Measurements from ENCODE around the gene LPCAT1. TPM values are rescaled to one million over a fixed set of nuclear protein-coding genes. Genes with fewer than 3 reads are reported as not detected.

The LPCAT1 gene
- total RNA-seq, 1 donor from 2014 or later, result 74.8 TPM

DNA sequence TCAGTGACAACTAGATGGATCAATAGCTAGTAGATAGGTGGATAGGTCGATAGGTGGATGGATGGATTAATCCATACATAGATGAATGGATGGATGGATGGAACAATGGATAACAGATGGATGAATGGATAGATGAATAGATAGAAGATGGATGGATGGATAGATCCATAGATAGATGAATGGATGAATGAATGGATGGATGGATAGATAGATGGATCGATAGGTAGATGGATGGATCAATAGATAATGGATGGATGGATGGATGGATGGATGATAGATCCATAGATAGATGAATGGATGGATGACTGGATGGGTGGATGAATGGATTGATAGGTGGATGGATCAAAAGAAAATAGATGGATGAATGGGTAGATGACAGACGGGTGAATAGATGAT lies 83.7 kb downstream of the LPCAT1 start:
- TF ChIP-seq, protein P1, sequence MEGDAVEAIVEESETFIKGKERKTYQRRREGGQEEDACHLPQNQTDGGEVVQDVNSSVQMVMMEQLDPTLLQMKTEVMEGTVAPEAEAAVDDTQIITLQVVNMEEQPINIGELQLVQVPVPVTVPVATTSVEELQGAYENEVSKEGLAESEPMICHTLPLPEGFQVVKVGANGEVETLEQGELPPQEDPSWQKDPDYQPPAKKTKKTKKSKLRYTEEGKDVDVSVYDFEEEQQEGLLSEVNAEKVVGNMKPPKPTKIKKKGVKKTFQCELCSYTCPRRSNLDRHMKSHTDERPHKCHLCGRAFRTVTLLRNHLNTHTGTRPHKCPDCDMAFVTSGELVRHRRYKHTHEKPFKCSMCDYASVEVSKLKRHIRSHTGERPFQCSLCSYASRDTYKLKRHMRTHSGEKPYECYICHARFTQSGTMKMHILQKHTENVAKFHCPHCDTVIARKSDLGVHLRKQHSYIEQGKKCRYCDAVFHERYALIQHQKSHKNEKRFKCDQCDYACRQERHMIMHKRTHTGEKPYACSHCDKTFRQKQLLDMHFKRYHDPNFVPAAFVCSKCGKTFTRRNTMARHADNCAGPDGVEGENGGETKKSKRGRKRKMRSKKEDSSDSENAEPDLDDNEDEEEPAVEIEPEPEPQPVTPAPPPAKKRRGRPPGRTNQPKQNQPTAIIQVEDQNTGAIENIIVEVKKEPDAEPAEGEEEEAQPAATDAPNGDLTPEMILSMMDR (IDR thresholded peaks at IDR 0.05; ENCODE audit: unreplicated experiment), result no peak
- H3K36me3 Mint-ChIP-seq, result no peaks in the 10 kb centered on the region
- peaks cover 3% of the 10 kb centered on the region for H3K4me1 Mint-ChIP-seq
- no peak overlapping the region for H3K4me3 Mint-ChIP-seq
- no peak overlapping the region for H3K27ac Mint-ChIP-seq
- H3K9me3 Mint-ChIP-seq, result peaks cover 13% of the 10 kb centered on the region
- DNase-seq (ENCODE audit: low spot score in 2 of 2, unreplicated experiment in 2 of 2), result no peak
- peaks cover 76% of the 10 kb centered on the region for H3K27me3 Mint-ChIP-seq (ENCODE audit: low read depth)

DNA sequence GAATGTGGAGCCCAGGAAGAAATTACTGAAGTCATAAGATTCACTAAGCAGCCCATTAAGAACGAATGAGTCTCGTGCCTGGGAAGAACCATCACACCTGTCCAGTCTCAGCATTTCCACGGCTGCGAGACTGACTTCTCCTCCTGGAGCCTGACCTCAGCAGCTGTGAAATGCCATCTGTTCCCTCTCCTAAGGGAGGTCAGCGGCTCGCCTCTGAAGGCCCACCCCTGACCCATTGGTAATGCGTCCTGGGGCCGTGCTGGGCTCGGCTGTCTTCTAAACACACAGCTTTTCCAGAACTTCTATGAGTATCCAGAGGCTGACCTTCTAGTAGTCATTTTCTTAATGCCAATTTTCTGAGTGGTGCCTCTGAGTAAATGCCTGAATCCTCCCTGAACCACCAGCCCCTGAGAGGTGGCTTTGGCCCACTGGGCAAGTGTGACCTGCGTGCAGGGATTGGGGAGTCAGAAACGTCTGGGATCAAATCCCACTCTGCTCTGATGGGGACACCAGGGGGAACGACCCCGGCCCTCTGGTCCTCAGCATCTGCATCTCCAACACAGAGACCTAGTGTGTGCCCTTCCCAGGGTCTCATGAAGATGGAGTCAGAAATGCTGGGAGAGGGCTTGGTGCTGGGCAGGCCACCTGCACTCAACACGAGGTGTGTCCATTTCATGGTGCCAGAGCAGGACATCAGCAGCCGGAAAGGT lies 84.2 kb downstream of the LPCAT1 start:
- DNase-seq (ENCODE audit: low spot score in 2 of 2, unreplicated experiment in 2 of 2), result no peak
- H3K9me3 Mint-ChIP-seq, result peaks cover 18% of the 10 kb centered on the region
- H3K36me3 Mint-ChIP-seq, result no peaks in the 10 kb centered on the region
- peaks cover 72% of the 10 kb centered on the region for H3K27me3 Mint-ChIP-seq (ENCODE audit: low read depth)
- TF ChIP-seq, protein P1 (IDR thresholded peaks at IDR 0.05; ENCODE audit: unreplicated experiment), result no peak
- no peak overlapping the region for H3K27ac Mint-ChIP-seq
- peaks cover 3% of the 10 kb centered on the region for H3K4me1 Mint-ChIP-seq
- no peak overlapping the region for H3K4me3 Mint-ChIP-seq

DNA sequence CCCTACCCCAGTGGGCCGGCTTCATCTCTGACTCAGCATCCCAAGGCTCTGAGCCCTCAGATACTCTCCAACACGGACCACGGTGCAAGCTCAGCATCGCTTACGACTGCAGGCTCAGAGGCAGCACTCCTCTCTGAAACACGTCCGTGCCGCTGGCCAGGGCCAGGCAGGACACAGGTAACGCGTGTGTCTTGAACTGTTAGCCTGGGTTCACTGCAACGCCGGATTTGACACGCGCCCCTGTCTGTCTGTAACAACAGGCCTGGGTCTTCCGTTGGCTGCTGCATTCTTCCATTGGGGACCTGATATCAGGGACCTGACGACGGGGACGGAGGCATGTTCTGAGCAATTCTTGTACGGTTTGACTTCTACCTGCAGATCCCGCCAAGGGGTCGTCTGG lies 84.9 kb downstream of the LPCAT1 start:
- DNase-seq (ENCODE audit: low spot score in 2 of 2, unreplicated experiment in 2 of 2), result no peak
- peaks cover 22% of the 10 kb centered on the region for H3K9me3 Mint-ChIP-seq
- no peaks in the 10 kb centered on the region for H3K4me1 Mint-ChIP-seq
- H3K27me3 Mint-ChIP-seq (ENCODE audit: low read depth), result peaks cover 66% of the 10 kb centered on the region
- no peak overlapping the region for H3K27ac Mint-ChIP-seq
- H3K4me3 Mint-ChIP-seq, result no peak overlapping the region
- TF ChIP-seq, protein P1 (IDR thresholded peaks at IDR 0.05; ENCODE audit: unreplicated experiment), result no peak
- H3K36me3 Mint-ChIP-seq, result no peaks in the 10 kb centered on the region

DNA sequence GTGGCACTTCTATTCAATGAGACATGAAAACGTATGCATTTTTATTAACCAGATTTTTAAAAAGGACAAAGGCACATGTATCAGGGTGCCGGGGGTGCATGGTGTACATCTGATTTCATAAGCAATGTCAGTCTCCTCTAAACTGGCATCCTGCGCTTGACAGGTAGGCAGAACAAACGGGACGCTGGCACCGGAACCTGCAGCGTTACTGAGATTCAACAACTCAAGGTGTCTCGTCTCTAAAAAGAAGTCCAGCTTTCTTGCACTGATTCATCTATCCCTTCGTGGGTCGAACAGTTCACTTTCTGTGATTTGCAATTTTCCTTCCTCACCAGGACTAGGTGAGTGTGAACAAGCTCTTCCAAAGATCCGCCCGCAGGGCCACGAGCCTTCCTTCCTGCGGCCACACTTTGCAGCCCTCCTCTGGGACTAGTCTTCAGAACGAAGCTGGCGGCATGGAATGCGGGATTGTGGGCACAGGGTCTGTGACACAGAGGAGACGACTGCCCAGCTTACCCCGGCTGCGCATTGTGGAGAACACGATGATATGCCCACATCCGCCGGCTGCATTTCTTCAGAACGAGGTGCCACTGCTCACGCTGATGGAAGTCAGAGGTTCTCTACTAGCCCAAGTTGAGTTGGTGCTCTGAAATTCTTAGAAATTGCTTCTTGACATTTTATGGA lies 85.7 kb downstream of the LPCAT1 start:
- Mint-ChIP-seq H3K36me3 (no peaks in the 10 kb centered on the region), H3K4me1 (no peaks in the 10 kb centered on the region), H3K27me3 (ENCODE audit: low read depth) (peaks cover 57% of the 10 kb centered on the region), H3K27ac (no peak overlapping the region), H3K4me3 (no peak overlapping the region), H3K9me3 (peaks cover 29% of the 10 kb centered on the region)
- no peak for DNase-seq (ENCODE audit: low spot score in 2 of 2, unreplicated experiment in 2 of 2)
- TF ChIP-seq, protein P1 (IDR thresholded peaks at IDR 0.05; ENCODE audit: unreplicated experiment), result no peak

DNA sequence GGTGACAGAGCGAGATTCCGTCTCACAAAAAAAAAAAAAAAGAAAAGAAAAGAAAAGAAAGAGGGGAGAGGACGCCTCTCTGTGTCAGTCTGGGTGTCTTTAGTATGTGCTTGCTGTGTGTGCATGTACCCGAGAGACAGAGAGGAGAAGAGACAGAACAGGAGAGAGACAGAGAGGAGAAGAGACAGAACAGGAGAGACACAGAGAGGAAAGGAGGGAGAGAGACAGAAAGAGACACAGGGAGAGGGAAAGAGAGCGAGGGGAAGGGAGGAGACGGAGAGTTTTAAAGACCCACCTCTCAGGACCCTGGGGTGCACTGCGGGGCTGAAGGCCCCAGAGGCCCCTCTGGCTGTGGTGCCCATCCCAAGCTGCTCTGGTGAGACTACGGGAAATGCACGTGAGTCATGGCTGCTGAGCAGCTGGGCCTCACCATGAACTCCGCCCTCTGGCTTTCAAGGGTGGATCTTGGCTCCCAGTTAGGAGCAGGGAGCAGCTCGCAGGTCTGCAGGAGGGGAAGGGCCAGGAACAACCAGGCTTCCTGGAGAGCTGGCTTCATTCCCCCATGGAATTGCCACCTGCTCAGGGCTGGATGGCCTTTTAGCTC lies 86.4 kb downstream of the LPCAT1 start:
- Mint-ChIP-seq H3K4me1 (no peaks in the 10 kb centered on the region), H3K4me3 (no peak overlapping the region), H3K27ac (no peak overlapping the region), H3K36me3 (no peaks in the 10 kb centered on the region), H3K27me3 (ENCODE audit: low read depth) (peaks cover 50% of the 10 kb centered on the region), H3K9me3 (peaks cover 34% of the 10 kb centered on the region)
- TF ChIP-seq, protein P1 (IDR thresholded peaks at IDR 0.05; ENCODE audit: unreplicated experiment), result no peak
- DNase-seq (ENCODE audit: low spot score in 2 of 2, unreplicated experiment in 2 of 2), result no peak

Data from mesothelial cell of epicardium (in vitro differentiated cells).